ENCODE measurements around the gene CHCHD10. TPM values are rescaled to one million over a fixed set of nuclear protein-coding genes. Genes with fewer than 3 reads are reported as not detected.
A peak's percentile ranks its signal among the peaks of the same experiment; 100 is the strongest.

Gene CHCHD10
- total RNA-seq, 1 donor from 2014 or later, result 12.0 TPM

- H3K27ac ChIP-seq, result peak overlapping the region; percentile 70
- no peaks in the 10 kb centered on the region for H3K27me3 ChIP-seq
- no peak for TF ChIP-seq CTCF (IDR thresholded peaks at IDR 0.05)
- TF ChIP-seq POLR2A (IDR thresholded peaks at IDR 0.05), result peak in 1 of 2 donors; percentile 57
- peak; percentile 92 for TF ChIP-seq POLR2AphosphoS5 (IDR thresholded peaks at IDR 0.05; ENCODE audit: insufficient read depth in 1 of 2, low read depth in 1 of 2)
- intact Hi-C loops (cut with DNase I), result no loop called here
- H3K4me3 ChIP-seq, result peak overlapping the region; percentile 77 to 95
- peaks cover 15% of the 10 kb centered on the region for H3K4me1 ChIP-seq
- H3K9me3 ChIP-seq, result no peaks in the 10 kb centered on the region
- no peak for DNase-seq (ENCODE audit: extremely low spot score in 2 of 2)
- peaks cover 0 to 23% of the 10 kb centered on the region in 2 donors for H3K36me3 ChIP-seq
Measured at GRCh38 chr22:23716811-23717801, 50.7 kb downstream of the CHCHD10 start.

Other genes starting within 250 kb of the CHCHD10 start
- not detected for gene IGLL1, start 187.7 kb downstream of the CHCHD10 start, total RNA-seq
- not detected for gene DRICH1, start 135.7 kb downstream of the CHCHD10 start, total RNA-seq
- not detected for gene RGL4, start 77.0 kb downstream of the CHCHD10 start, total RNA-seq
- gene ZNF70, start 16.9 kb downstream of the CHCHD10 start, total RNA-seq, result 4.9 TPM
- not detected for gene VPREB3, start 13.5 kb downstream of the CHCHD10 start, total RNA-seq
- not detected for gene C22orf15, start 5.0 kb downstream of the CHCHD10 start, total RNA-seq
- 6.4 TPM for gene MMP11, start 4.9 kb upstream of the CHCHD10 start, total RNA-seq
- gene SMARCB1, start 19.0 kb upstream of the CHCHD10 start, total RNA-seq, result 147 TPM
- 0.25 TPM for gene DERL3, start 71.0 kb upstream of the CHCHD10 start, total RNA-seq
- gene SLC2A11, start 89.9 kb upstream of the CHCHD10 start, total RNA-seq, result 4.9 TPM
- gene MIF, start 126.4 kb upstream of the CHCHD10 start, total RNA-seq, result 638 TPM
- gene GSTT2B, start 193.2 kb upstream of the CHCHD10 start, total RNA-seq, result not detected
- gene DDTL, start 198.9 kb upstream of the CHCHD10 start, total RNA-seq, result not detected
- gene DDT, start 206.5 kb upstream of the CHCHD10 start, total RNA-seq, result 167 TPM
- gene GSTT2, start 212.2 kb upstream of the CHCHD10 start, total RNA-seq, result not detected
- not detected for gene GSTT4, start 237.5 kb upstream of the CHCHD10 start, total RNA-seq
- gene CABIN1, start 243.3 kb upstream of the CHCHD10 start, total RNA-seq, result 75.6 TPM